SJCRH30 (cell line): ENCODE measurements around the gene INHA. TPM values are rescaled to one million over a fixed set of nuclear protein-coding genes. Genes with fewer than 3 reads are reported as not detected.

Experiments used
- DNase-seq, 2 experiments: peaks; one replicate each; pipeline ENCODE4 v3.0.0-alpha.2; 2015 to 2020
- H3K27ac ChIP-seq: fragments of 250-450 bp; sonication (Bioruptor Pico); 2 replicates; pipeline ENCODE4 v1.5.1; 2020; ENCODE audit warnings: mild to moderate bottlenecking, moderate library complexity
- H3K27me3 ChIP-seq: fragments of 250-450 bp; sonication (Bioruptor Pico); 2 replicates; pipeline ENCODE4 v1.5.1; 2020; ENCODE audit warnings: mild to moderate bottlenecking, moderate library complexity
- H3K36me3 ChIP-seq: fragments of 250-450 bp; sonication (Bioruptor Pico); 2 replicates; pipeline ENCODE4 v1.5.1; 2020; ENCODE audit warnings: mild to moderate bottlenecking, moderate library complexity
- H3K4me1 ChIP-seq: fragments of 250-450 bp; sonication (Bioruptor Pico); 2 replicates; pipeline ENCODE4 v1.5.1; 2020; ENCODE audit warnings: mild to moderate bottlenecking, moderate library complexity
- H3K4me3 ChIP-seq: fragments of 250-450 bp; sonication (Bioruptor Pico); 2 replicates; pipeline ENCODE4 v1.5.1; 2020; ENCODE audit warnings: mild to moderate bottlenecking, moderate library complexity
- H3K9me3 ChIP-seq: fragments of 250-450 bp; sonication (Bioruptor Pico); replicated peaks from 2 replicates; pipeline ENCODE4 v1.5.1; 2020; ENCODE audit warnings: mild to moderate bottlenecking, moderate library complexity
- total RNA-seq: library from RNA; depleted of rRNA; stranded (reverse); fragments of >200 nt; shearing (Covaris generic); gene quantifications from 2 replicates; pipeline ENCODE4 v1.2.3, GENCODE V29; 2014

The INHA gene
- total RNA-seq, 1 experiment from 2014 or later: 0.65 TPM

GRCh38 chr2:219571311-219572236 lies 536 bp upstream of the INHA start, which contains the start of gene OBSL1:
OBSL1 (minus strand) TSS chr2:219571539; CDS start chr2:219571232, 307 bp downstream.
- Histone ChIP-seq H3K4me3 (peak within 1 kb of the TSS; percentile 94), H3K36me3 (peaks cover 10% of the 10 kb centered on the region), H3K27me3 (no peaks in the 10 kb centered on the region), H3K27ac (peak within 1 kb of the TSS; percentile 83), H3K9me3 (no peaks in the 10 kb centered on the region), H3K4me1 (peaks cover 18% of the 10 kb centered on the region)
- DNase-seq: peak; percentile 96 to 97

GRCh38 chr2:219573166-219573565 lies 1.1 kb downstream of the INHA start:
- no peak overlapping the region for H3K27ac ChIP-seq
- peaks cover 31% of the 10 kb centered on the region for H3K4me1 ChIP-seq
- peaks cover 10% of the 10 kb centered on the region for H3K36me3 ChIP-seq
- no peaks in the 10 kb centered on the region for H3K9me3 ChIP-seq
- H3K4me3 ChIP-seq: no peak overlapping the region
- no peak for DNase-seq
- H3K27me3 ChIP-seq: no peaks in the 10 kb centered on the region

- Histone ChIP-seq H3K4me1 (peaks cover 23% of the 10 kb centered on the region), H3K27me3 (no peaks in the 10 kb centered on the region), H3K4me3 (no peak overlapping the region), H3K9me3 (no peaks in the 10 kb centered on the region), H3K36me3 (peaks cover under 1% of the 10 kb centered on the region), H3K27ac (no peak overlapping the region)
- DNase-seq: no peak
These were observed 2.6 kb downstream of the INHA start for GRCh38 chr2:219574484-219575311.

- H3K36me3 ChIP-seq: no peaks in the 10 kb centered on the region
- peaks cover 23% of the 10 kb centered on the region for H3K4me1 ChIP-seq
- no peaks in the 10 kb centered on the region for H3K9me3 ChIP-seq
- H3K4me3 ChIP-seq: no peak overlapping the region
- no peak overlapping the region for H3K27ac ChIP-seq
- no peaks in the 10 kb centered on the region for H3K27me3 ChIP-seq
- no peak for DNase-seq
These were observed 3.7 kb downstream of the INHA start for GRCh38 chr2:219575566-219576504.

- Histone ChIP-seq H3K27me3 (no peaks in the 10 kb centered on the region), H3K4me3 (peak overlapping the region; percentile 32), H3K9me3 (no peaks in the 10 kb centered on the region), H3K36me3 (no peaks in the 10 kb centered on the region), H3K4me1 (peaks cover 22% of the 10 kb centered on the region), H3K27ac (peak overlapping the region; percentile 14; the same call in 1 of the 2 replicates)
- peak; percentile 73 to 86 for DNase-seq
These were observed 4.6 kb downstream of the INHA start for GRCh38 chr2:219576505-219577388.

- no peak overlapping the region for H3K4me3 ChIP-seq
- DNase-seq: no peak
- H3K27ac ChIP-seq: no peak overlapping the region
- H3K36me3 ChIP-seq: no peaks in the 10 kb centered on the region
- no peaks in the 10 kb centered on the region for H3K9me3 ChIP-seq
- peaks cover 16% of the 10 kb centered on the region for H3K4me1 ChIP-seq
- H3K27me3 ChIP-seq: no peaks in the 10 kb centered on the region
These were observed 6.9 kb downstream of the INHA start for GRCh38 chr2:219578811-219579613.

- no peak for DNase-seq
- Histone ChIP-seq H3K27ac (no peak overlapping the region), H3K36me3 (no peaks in the 10 kb centered on the region), H3K4me3 (no peak overlapping the region), H3K9me3 (no peaks in the 10 kb centered on the region), H3K4me1 (peaks cover 14% of the 10 kb centered on the region), H3K27me3 (no peaks in the 10 kb centered on the region)
These were observed 9.2 kb downstream of the INHA start for GRCh38 chr2:219581346-219581745.

GRCh38 chr2:219591091-219591490 lies 19.0 kb downstream of the INHA start:
- Histone ChIP-seq H3K9me3 (no peaks in the 10 kb centered on the region), H3K27me3 (no peaks in the 10 kb centered on the region), H3K27ac (no peak overlapping the region), H3K36me3 (no peaks in the 10 kb centered on the region), H3K4me1 (peaks cover 32% of the 10 kb centered on the region), H3K4me3 (no peak overlapping the region)
- no peak for DNase-seq

GRCh38 chr2:219592736-219593135 lies 20.6 kb downstream of the INHA start:
- peaks cover 38% of the 10 kb centered on the region for H3K4me1 ChIP-seq
- no peaks in the 10 kb centered on the region for H3K36me3 ChIP-seq
- no peaks in the 10 kb centered on the region for H3K9me3 ChIP-seq
- peak overlapping the region; percentile 29; the same call in 1 of the 2 replicates for H3K4me3 ChIP-seq
- no peaks in the 10 kb centered on the region for H3K27me3 ChIP-seq
- peak; percentile 76 to 92 for DNase-seq
- peak overlapping the region; percentile 87 for H3K27ac ChIP-seq

GRCh38 chr2:219593154-219593553 lies 21.0 kb downstream of the INHA start:
- Histone ChIP-seq H3K9me3 (no peaks in the 10 kb centered on the region), H3K4me3 (no peak overlapping the region), H3K27me3 (no peaks in the 10 kb centered on the region), H3K27ac (peak overlapping the region; percentile 87), H3K4me1 (peaks cover 38% of the 10 kb centered on the region), H3K36me3 (no peaks in the 10 kb centered on the region)
- no peak for DNase-seq

- Histone ChIP-seq H3K9me3 (no peaks in the 10 kb centered on the region), H3K4me3 (no peak overlapping the region), H3K4me1 (peaks cover 38% of the 10 kb centered on the region), H3K36me3 (no peaks in the 10 kb centered on the region), H3K27me3 (no peaks in the 10 kb centered on the region), H3K27ac (peak overlapping the region; percentile 47; the same call in 1 of the 2 replicates)
- DNase-seq: peak; percentile 63 to 79
These were observed 23.1 kb downstream of the INHA start for GRCh38 chr2:219595256-219595655.

GRCh38 chr2:219596954-219597551 lies 24.9 kb downstream of the INHA start:
- no peak for DNase-seq
- no peaks in the 10 kb centered on the region for H3K9me3 ChIP-seq

More at GRCh38 chr2:219596954-219597551, 24.9 kb downstream of the INHA start:
- peak overlapping the region; percentile 75 for H3K27ac ChIP-seq
- H3K27me3 ChIP-seq: no peaks in the 10 kb centered on the region
- H3K4me3 ChIP-seq: peak overlapping the region; percentile 67
- H3K4me1 ChIP-seq: peaks cover 34% of the 10 kb centered on the region
- H3K36me3 ChIP-seq: no peaks in the 10 kb centered on the region
